Gastroesophageal sphincter (tissue), 3 donors: Measurements from ENCODE around the gene ZNF223.

Experiments used
- POLR2A ChIP-seq, 2 donors: fragments of 450-650 bp; IDR thresholded peaks; one replicate each; pipeline ENCODE4 v1.6.1; 2017; ENCODE audit warnings: antibody characterized with exemption in 2 of 2, mild to moderate bottlenecking in 2 of 2, moderate library complexity in 1 of 2
- POLR2AphosphoS5 ChIP-seq: sonication (generic); formaldehyde crosslinking; IDR thresholded peaks from one replicate; pipeline ENCODE4 v1.6.1; 2017; ENCODE audit warnings: antibody characterized with exemption
- TF ChIP-seq, protein P1 (sequence below), 4 experiments: fragments of 200-600 bp in 2 of 4; fragments of 450-650 bp in 2 of 4; sonication (generic) in 1 of 4; IDR thresholded peaks; one replicate each; pipeline ENCODE4 v1.5.1; 2017 to 2019; ENCODE audit warnings: antibody characterized with exemption in 4 of 4, mild to moderate bottlenecking in 2 of 4, moderate library complexity in 2 of 4

DNA sequence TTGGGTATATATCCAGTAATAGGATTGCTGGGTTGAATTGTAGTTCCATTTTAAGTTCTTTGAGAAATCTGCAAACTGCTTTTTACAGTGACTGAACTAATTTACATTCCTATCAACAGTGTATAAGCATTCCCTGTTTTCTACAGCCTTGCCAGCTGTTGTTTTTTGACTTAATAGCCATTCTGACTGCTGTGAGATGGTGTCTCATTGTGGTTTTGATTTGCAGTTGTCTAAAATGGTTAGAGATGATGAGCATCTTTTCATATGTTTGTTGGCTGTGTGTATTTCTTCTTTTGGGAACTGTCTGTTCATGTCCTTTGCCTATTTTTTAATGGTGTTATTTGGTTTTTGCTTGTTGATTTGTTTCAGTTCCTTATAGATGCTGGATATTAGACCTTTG, 30.6 kb upstream of the ZNF223 start:
- TF ChIP-seq, protein P1, sequence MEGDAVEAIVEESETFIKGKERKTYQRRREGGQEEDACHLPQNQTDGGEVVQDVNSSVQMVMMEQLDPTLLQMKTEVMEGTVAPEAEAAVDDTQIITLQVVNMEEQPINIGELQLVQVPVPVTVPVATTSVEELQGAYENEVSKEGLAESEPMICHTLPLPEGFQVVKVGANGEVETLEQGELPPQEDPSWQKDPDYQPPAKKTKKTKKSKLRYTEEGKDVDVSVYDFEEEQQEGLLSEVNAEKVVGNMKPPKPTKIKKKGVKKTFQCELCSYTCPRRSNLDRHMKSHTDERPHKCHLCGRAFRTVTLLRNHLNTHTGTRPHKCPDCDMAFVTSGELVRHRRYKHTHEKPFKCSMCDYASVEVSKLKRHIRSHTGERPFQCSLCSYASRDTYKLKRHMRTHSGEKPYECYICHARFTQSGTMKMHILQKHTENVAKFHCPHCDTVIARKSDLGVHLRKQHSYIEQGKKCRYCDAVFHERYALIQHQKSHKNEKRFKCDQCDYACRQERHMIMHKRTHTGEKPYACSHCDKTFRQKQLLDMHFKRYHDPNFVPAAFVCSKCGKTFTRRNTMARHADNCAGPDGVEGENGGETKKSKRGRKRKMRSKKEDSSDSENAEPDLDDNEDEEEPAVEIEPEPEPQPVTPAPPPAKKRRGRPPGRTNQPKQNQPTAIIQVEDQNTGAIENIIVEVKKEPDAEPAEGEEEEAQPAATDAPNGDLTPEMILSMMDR (IDR thresholded peaks at IDR 0.05), result no peak
- TF ChIP-seq POLR2AphosphoS5 (no peak), POLR2A (IDR thresholded peaks at IDR 0.05) (no peak)
